ENCODE results near the gene LIME1.

LIME1 gene

DNA sequence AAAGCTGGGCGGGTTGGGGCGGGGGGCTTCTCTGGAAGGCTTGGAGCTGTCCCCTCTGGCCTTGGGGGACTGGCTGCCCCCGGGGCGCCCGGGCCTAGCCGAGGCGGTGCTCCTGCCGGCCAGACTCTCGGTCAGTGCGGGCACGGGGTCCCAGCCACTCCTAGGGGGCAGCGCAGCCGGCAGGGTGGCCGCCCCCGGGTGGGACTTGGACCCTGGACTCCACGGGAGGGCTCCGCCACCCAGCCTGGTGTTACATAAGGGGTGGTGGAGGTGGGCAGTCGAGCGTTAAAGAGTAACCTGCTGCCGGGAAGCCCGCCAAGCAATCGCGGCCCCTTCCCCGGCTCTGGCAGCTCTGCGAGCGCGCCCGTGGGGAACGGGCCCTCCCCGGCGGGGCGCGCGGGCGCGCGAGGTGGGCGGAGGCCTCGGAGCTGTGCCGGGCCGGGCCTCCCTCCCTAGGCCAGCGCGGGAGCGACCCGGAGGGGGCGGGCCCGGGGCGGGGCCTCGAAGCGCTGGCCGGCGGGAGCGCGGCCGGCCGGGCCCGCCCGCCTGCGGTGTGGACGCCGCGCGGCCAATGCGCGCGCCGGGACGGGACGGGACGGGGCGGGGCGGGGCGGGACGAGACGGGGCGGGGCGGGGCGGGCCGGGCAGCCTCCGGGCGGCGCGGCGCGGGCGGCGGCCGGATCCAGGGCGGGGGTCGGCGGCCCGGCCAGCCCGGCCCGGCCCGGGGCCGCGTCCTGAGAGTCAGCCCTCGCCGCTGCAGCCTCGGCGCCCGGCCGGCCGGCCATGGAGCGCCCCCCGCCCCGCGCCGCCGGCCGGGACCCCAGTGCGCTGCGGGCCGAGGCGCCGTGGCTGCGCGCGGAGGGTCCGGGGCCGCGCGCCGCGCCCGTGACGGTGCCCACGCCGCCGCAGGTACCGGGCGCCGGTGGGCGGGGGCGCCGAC lies 2.9 kb downstream of the LIME1 start, which contains the start of gene SLC2A4RG:
TSS of gene SLC2A4RG (plus strand) at position 647 of the 940 bp plus-strand sequence. CDS start at position 784, 137 bp downstream.
- DNase-seq (ENCODE audit: low spot score) = peak; percentile 95

DNA sequence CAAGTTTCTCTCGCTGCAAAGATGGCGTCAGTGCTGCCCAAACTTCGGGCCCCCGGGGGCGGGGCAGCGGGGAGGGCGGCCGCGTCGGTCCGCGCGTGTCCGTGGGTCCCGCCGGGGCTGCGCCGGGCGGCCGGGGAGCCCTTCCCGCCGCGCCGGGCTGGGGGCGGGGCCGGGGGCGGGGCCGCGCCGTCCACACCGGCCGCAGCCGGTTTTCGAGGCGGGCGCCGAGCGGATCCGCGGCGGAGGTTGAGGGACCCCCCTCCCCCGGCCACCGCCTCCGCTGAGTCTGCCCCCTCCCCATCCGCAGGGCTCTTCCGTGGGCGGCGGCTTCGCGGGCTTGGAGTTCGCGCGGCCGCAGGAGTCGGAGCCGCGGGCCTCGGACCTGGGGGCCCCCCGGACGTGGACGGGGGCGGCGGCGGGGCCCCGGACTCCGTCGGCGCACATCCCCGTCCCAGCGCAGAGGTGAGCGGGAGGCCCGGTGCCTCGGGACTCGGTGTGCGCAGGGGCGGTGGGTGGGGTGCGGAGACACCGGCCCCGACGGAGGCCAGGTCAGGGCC lies 3.7 kb downstream of the LIME1 start:
- DNase-seq (ENCODE audit: low spot score) = peak; percentile 77

DNA sequence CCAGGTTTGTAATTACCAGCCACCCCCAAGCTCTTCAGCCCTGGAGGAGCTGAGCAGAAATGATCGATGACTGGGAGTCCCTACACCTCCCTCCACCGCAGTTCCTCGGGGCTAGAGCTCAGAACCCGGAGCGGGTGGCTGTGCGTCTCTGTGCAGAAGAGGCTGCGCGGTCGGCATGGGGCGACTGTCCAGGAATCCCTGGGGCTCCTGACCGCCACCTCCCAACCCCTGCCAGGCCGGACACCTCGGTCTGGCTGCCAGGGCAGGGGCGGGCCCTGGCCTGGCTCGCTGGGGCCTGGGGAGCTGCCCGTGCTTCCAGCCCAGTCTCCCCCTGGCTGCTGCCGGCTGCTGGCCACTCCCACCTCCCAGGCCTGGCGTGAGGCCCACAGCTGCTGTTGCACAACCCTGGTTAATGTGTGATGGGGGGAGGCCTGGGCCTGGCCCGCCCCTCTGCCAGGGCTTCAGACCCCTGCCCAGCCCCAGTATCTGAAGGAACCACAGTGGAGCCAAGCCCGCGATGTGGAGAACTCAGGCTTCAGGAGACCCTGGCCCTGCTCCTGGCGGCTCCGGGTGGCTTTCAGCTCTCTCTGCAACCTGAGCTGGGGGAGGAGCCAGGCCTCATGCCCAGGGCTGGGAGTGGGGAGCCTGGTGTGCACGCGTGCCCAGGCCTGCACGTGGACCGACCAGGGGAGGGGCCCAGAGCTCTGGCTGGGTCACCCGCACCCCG lies 4.3 kb downstream of the LIME1 start:
- peak; percentile 98 for DNase-seq (ENCODE audit: low spot score)

DNA sequence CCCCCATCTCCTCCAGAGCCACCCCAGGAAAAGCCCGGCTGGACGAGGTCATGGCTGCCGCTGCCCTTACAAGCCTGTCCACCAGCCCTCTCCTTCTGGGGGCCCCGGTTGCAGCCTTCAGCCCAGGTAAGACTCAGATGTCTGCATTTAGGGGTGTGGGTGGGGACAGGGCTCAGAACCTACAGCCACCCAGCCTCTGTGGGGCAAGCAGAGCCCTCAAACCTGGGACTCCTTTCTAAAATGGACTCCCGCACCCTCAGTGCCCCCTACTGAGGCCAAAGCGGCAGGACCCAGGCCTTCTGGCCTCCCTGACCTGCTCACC lies 4.9 kb downstream of the LIME1 start:
- DNase-seq (ENCODE audit: low spot score) = no peak

DNA sequence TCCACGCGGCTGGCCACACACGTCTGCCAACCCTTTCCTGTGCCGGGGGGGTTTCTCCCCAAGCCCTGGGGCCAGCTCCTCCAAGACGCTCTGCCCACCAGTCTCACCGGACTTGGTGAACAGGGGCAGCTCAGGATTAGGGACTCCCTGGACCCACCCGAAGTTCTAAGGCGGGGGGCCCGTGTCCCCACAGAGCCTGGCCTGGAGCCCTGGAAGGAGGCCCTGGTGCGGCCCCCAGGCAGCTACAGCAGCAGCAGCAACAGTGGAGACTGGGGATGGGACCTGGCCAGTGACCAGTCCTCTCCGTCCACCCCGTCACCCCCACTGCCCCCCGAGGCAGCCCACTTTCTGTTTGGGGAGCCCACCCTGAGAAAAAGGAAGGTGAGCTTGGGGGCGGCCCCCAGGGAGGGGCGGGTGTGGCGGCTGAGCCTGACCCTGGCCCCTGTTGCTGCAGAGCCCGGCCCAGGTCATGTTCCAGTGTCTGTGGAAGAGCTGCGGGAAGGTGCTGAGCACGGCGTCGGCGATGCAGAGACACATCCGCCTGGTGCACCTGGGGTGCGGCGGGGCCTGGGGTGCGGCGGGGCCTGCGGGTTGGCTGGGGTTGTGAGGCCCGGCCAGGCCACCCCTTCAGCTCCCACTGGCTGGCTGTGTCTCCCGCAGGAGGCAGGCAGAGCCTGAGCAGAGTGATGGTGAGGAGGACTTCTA lies 5.4 kb downstream of the LIME1 start:
- no peak for DNase-seq (ENCODE audit: low spot score)

DNA sequence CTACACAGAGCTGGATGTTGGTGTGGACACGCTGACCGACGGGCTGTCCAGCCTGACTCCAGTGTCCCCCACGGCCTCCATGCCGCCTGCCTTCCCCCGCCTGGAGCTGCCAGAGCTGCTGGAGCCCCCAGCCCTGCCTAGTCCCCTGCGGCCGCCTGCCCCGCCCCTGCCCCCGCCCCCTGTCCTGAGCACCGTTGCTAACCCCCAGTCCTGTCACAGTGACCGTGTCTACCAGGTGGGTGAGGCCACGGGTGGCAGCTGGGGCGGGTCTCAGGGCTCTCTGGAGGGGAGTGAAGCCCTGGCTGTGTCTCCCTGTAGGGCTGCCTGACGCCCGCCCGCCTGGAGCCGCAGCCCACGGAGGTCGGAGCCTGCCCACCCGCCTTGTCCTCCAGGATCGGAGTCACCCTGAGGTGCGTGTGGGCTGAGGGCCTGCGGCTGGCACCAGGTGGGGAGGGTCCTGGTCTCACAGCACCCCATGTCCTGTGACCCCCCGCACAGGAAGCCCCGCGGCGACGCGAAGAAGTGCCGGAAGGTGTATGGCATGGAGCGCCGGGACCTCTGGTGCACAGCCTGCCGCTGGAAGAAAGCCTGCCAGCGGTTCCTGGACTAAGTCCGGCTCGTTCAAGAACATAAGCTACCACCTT lies 6.0 kb downstream of the LIME1 start:
- DNase-seq (ENCODE audit: low spot score) = no peak

DNA sequence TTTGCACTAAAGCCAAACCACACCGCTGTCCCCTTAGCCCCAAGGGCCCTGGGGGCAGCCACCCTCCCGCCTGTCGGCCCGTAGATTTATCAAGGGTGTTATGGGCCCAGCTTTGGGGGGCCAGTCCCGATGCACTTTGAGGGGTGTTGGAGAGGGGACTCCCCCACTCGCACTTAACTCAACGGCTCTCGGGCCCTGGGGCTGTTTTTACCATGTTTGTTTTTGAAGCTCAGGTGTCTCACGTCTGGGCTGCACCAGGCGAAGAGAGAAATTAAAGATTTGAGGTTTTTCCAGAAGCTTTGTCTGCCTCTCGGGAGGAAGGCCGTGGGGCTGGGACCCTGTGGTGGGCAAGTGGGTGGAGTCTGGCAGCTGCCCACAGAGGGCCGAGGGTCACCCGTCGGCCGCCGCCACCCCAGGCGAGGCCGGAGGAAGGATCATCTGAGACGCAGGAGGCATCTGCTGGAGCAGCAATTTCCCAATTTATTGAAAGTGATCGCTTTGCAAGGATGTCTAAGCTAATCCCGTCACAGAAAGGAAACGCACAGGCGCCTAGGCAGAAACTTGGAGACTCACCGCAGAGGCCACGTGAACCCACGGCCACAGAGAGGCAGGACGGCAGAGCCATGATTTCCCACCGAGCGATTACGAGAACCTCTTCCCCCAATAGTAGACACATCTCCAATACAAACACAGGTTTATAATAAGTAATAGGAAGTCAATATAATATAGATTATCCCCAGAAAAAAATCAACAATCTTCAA lies 6.9 kb downstream of the LIME1 start:
- DNase-seq (ENCODE audit: low spot score) = no peak

DNA sequence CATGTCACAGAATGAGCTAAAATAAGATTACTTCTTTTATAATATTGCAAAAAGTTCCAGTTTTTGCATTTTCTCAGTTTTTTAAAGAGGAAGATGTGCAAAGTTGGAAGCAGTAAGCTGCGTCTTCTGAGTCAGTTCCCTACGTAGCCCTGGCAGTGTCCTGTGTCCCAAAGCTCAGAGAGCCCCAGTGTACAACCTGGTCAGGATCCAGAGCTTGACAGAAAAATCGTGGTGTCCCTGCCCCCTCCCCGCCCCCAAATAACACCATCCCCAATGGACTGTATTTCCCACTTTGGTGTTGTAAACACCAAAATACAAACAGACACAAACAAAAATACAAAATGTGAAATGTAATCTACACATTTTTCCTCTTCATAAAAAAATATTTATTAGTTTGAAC lies 7.7 kb downstream of the LIME1 start:
- DNase-seq (ENCODE audit: low spot score) = no peak

DNA sequence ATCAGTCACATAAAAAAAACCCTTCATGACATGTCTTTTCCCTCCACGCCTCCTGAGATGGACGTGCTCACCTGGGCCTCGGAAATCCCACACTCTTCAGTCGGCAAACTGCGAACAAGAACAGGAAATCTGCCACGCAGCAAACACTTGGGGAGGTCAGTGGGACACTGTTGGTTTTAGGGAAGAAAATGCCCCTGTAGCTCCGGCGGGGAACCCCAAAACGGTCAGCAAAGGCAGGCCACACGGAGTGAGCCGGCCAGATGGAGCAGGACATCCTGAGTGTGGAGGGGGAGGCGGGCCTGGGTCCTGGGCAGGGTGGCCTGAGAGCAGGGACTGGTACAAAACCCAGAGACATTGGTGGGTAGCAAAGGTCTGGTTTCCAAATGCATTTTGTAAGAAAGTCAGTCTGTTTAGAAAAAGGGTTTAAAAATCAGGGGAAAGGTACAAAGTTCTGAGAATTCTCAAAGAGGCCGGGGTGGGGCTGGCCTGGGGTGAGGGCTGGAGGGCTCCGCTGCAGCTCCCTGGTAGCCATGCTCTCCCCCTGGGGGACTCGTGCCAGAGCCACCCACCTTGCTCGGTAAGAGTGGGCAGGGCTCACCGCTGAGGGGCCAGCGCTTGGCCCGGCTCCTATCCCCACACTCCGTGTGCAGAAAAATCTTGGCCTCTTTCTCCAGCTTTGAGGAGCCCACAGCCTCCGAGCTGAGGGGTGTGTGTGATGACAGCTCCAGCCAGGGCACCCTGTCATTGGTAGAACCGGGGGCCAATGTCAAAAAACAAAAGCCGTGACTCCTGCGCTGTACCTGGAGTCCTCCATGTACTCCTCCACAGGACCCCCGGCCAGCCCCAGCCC lies 8.3 kb downstream of the LIME1 start:
- no peak for DNase-seq (ENCODE audit: low spot score)

DNA sequence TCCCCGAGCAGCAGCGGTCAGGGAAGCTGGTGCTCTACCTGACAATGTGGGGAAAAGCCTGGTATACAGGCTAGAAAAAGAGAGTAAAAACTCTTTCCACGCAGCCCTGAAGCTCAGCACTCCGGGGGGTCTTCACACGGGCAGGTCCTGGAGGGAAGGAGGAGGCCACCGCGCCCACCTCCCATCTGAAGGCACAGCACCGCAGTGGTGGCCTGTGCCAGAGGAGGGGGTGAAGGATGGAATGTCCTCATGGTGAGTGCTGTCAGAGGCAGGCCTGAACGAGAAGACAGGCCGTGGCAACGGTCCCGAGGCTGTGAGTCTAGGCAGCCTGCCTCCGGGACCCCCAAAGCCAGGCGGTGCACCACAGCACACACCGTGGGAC lies 9.0 kb downstream of the LIME1 start:
- DNase-seq (ENCODE audit: low spot score) = no peak

DNA sequence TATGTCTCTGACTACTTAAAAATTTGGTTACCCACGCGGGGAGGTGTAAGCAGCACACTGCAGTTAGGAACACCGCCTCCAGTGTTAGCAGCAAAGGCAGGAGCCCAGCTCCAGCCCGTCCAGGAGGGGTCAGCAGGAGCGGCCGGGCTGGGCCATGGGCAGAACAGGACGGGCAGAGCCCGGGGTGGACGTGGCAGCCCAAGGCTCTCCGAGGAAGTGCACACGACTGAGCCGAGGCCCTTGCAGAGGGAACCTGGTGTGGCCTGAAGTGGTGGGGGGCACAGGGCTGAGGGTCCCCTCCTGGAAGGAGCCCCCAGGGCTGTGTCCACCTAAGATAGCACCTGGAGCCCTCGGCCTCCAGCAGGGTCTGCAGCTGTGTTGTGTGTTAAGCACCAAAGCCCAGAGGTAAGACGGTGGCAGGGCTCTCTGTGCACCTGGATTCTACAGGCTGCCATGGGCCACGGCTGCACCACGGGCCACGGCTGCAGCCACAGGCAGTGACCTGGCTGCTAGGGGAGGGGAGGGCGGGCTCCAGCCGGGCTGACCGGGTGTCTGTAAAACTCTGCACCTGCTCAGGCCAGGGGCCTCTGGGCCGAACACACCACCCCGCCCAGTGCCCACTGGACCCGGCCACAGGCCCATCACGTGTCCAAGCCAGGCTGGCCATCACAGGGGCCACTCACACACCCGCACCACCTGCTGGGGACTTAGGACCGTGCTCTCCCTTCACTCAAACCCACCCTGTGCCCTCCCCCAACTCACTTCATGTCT lies 9.7 kb downstream of the LIME1 start:
- DNase-seq (ENCODE audit: low spot score) = no peak

DNA sequence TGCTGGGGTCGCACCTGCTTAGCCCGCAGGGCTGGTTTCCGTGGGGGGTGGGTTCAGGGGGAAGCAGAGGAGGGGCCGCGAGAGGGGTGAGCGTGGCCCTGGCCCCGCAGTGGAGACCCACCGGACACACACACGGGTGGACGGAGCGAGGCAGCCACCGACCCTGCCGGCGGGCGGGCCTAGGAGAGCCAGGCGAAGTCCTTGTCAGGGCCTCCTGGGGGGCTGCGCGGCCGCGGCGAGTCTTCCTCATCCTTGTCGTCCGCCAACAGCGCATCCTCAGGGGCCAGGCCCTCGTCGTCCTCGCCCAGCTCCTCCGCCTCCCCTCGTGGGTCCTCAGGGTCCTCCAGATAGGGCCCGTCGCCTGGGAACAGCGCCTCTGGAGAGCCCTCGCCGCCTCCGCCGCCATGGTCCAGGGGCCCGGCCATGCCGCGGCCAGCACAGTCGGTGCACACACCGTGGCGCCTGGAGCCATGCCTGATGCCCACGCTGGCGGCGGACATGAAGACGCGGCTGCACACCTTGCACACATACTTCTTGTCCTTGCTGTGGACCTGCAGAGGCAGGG lies 10.4 kb downstream of the LIME1 start:
- DNase-seq (ENCODE audit: low spot score) = no peak

DNA sequence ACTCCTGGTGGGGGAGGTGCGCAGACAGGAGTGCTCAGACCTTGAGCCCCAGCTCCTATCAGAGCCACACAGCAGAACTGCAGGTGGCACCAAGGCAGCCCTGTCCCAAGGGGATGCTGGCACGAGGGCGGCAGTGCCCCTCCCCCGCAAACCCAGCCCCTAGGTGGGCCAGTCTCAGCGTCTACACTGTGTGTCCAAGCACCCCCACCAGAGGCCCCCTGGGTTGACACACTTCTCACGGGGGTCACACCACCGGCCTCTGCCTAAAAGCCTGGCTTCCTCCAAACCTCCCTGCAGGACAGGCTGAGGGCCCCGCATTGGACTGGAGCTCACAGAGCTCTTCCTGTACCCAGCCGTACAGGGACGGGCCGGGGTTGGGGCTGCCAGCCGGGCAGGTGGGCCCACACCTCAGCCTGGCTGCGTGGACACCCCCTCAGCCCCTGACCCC lies 11.2 kb downstream of the LIME1 start:
- DNase-seq (ENCODE audit: low spot score) = no peak

DNA sequence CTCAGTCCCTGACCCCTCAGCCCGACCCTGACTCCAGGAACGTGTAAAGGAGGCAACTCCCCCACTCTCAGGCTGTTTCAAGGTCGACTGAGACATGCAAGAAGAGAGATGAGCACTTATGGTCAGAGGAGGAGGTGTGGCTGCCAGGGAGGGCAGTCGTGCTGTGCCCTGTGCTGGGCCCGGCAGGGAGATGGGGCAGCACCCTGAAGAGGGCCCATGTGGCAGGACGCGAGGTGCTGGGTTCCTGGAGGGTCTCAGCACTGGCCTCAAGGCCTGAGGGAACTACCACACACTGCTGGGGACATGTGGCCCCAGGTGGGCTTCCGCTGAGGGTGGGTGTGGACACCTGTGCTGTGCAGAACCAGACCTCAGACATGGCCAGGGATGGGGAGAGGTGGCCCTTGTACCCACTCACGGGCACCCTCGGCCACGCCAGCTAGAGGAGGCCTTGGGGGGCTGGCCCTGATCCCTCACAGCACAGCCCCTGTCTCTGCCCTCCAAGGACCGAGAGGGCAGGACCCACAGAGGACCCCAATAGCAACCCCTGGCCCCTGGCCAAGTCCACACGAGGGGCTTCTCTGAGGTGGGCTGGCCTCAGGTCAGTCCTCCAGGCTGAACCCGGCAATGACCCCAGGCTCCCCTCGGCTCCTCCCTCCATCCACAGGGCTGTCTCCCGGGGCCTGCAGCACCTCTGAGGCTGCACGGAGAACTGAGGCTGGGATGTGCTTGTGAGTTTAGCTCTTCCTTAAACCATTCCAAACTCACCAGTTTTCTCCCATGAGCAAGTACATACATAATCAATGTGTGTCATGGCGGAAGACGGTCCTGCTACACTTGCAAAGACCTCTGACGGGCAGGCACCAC lies 11.8 kb downstream of the LIME1 start:
- no peak for DNase-seq (ENCODE audit: low spot score)

DNA sequence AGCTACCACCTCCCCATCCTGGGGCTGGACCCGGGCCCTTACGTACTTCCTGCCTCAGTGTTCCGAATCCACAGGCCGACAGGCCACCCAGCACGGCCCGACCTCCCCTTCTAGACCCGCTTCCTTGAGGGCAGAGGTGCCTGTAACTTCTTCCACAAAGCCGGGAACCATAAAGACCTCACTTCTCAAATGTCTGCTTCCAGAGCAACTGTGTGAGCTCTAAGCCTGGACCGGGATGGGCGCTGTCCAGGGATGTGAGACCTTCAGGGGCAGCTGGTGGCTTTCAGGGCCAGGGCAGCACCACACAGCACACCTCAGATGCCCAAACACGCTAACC lies 12.4 kb downstream of the LIME1 start:
- DNase-seq (ENCODE audit: low spot score) = no peak

DNA sequence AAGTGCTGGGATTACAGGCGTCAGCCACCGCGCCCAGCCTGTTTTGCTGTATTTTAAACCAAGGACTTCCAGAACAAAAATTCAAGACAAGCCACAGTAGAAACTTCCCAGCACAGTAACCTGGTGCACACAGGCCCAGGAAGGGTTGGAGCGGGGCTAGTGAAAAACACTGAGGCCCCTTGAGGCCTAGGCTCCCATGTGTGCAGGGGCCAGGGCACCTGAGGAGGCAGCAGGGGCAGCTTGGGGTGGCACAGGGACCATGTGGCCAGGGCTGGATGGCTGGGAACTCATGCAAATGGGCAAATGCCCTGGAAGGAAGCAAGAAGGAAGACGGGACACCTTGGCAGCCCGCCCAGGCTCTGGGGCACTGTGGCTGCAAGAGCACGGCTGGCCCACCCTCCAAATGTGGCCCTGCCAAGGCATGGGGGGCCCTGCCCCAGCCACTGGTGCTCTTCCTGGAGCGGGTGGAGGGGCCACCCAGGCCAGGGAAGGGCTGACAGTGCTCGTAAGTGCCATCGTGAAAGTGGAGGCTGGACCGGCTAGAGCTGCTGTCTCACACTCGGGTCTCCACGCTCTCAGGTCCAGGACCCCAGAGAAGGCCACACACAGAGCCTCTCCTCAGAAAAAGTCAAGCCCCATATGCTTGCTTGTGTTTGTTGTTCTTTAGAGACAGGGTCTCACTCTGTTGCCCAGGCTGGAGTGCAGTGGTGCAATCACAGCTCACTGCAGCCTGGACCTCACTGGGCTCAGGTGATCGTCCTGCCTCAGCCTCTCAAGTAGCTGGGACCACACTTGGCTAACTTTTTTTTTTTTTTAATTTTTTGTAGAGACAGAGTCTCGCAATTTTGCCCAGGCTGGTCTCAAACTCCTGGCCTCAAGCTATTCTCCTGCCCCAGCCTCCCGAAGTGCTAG lies 13.4 kb downstream of the LIME1 start:
- no peak for DNase-seq (ENCODE audit: low spot score)
